Mesenchymal stem cell (in vitro differentiated cells and primary cell): ENCODE results near the gene PPP1R12B.

Experiments used
- DNase-seq: peaks from one replicate; pipeline ENCODE4 v3.0.0-alpha.2; 2013
- H2AFZ ChIP-seq: one replicate; pipeline ENCODE4 v1.6.1; 2013; ENCODE audit warnings: low read depth, mild to moderate bottlenecking, control low read depth, inconsistent platforms, low read length, moderate library complexity
- H2AK5ac ChIP-seq: 2 replicates; pipeline ENCODE4 v1.6.1; 2013; ENCODE audit warnings: low read length, moderate library complexity, mild to moderate bottlenecking, inconsistent platforms; ENCODE audit not compliant: severe bottlenecking
- H2BK120ac ChIP-seq: one replicate; pipeline ENCODE4 v1.6.1; 2013; ENCODE audit warnings: low read depth, mild to moderate bottlenecking, inconsistent platforms, low read length, moderate library complexity
- H2BK12ac ChIP-seq, 2 experiments: one replicate each; pipeline ENCODE4 v1.6.1; 2013; ENCODE audit warnings: inconsistent platforms in 2 of 2, low read length in 2 of 2, mild to moderate bottlenecking in 2 of 2, moderate library complexity in 2 of 2, control low read depth in 1 of 2
- H2BK15ac ChIP-seq: one replicate; pipeline ENCODE4 v1.6.1; 2013; ENCODE audit warnings: mild to moderate bottlenecking, low read depth, inconsistent platforms; ENCODE audit not compliant: poor library complexity, severe bottlenecking
- H2BK5ac ChIP-seq: 2 replicates; pipeline ENCODE4 v1.6.1; 2013; ENCODE audit warnings: low read depth, mild to moderate bottlenecking, low read length, control low read depth, inconsistent platforms; ENCODE audit not compliant: poor library complexity, severe bottlenecking
- H3K14ac ChIP-seq, 2 experiments: one replicate each; pipeline ENCODE4 v1.6.1; 2013; ENCODE audit warnings: inconsistent platforms in 2 of 2, low read length in 2 of 2, control low read depth in 1 of 2, mild to moderate bottlenecking in 1 of 2, moderate library complexity in 1 of 2
- H3K18ac ChIP-seq, 2 experiments: one replicate each; pipeline ENCODE4 v1.6.1; 2013; ENCODE audit warnings: inconsistent platforms in 2 of 2, low read length in 2 of 2, control low read depth in 1 of 2, low read depth in 1 of 2, mild to moderate bottlenecking in 1 of 2
- H3K23ac ChIP-seq, 2 experiments: one replicate each; pipeline ENCODE4 v1.6.1; 2013; ENCODE audit warnings: inconsistent platforms in 2 of 2, low read length in 2 of 2, mild to moderate bottlenecking in 2 of 2, moderate library complexity in 2 of 2, control low read depth in 1 of 2
- H3K27ac ChIP-seq: 2 replicates; pipeline ENCODE4 v1.5.1; 2013; ENCODE audit warnings: mild to moderate bottlenecking, moderate library complexity, low read length, control low read depth, inconsistent platforms; ENCODE audit not compliant: poor library complexity, severe bottlenecking
- H3K27me3 ChIP-seq, 2 experiments: 2 replicates each; pipeline versions ENCODE4 v1.6.1 to v1.7.0; 2013; ENCODE audit warnings: low read length in 2 of 2, mild to moderate bottlenecking in 2 of 2, moderate library complexity in 2 of 2, control low read depth in 1 of 2, inconsistent platforms in 1 of 2; ENCODE audit not compliant: control insufficient read depth in 1 of 2, insufficient read depth in 1 of 2
- H3K36me3 ChIP-seq, 2 experiments: 2 replicates each; pipeline versions ENCODE4 v1.6.1 to v1.7.0; 2013; ENCODE audit warnings: low read length in 2 of 2, control low read depth in 1 of 2, inconsistent platforms in 1 of 2, low read depth in 1 of 2, mild to moderate bottlenecking in 1 of 2; ENCODE audit not compliant: insufficient read depth in 2 of 2, control insufficient read depth in 1 of 2
- H3K4ac ChIP-seq, 2 experiments: one replicate each; pipeline ENCODE4 v1.6.1; 2013; ENCODE audit warnings: inconsistent platforms in 2 of 2, low read length in 2 of 2, mild to moderate bottlenecking in 2 of 2, moderate library complexity in 2 of 2, control low read depth in 1 of 2, low read depth in 1 of 2
- H3K4me1 ChIP-seq: 2 replicates; pipeline ENCODE4 v1.6.1; 2013; ENCODE audit warnings: low read depth, low read length, control low read depth; ENCODE audit not compliant: control insufficient read depth, insufficient read depth
- H3K4me2 ChIP-seq: 2 replicates; pipeline ENCODE4 v1.6.1; 2013; ENCODE audit warnings: low read length, mild to moderate bottlenecking, inconsistent platforms; ENCODE audit not compliant: poor library complexity, severe bottlenecking
- H3K4me3 ChIP-seq, 2 experiments: 2 replicates each; pipeline versions ENCODE4 v1.5.1 to v1.7.0; 2013; ENCODE audit warnings: low read length in 2 of 2, mild to moderate bottlenecking in 2 of 2, control low read depth in 1 of 2, low read depth in 1 of 2; ENCODE audit not compliant: insufficient read depth in 1 of 2
- H3K79me1 ChIP-seq: replicated peaks from 2 replicates; pipeline ENCODE4 v1.6.1; 2013; ENCODE audit warnings: mild to moderate bottlenecking, control low read depth, low read length, inconsistent platforms; ENCODE audit not compliant: poor library complexity, severe bottlenecking
- H3K9ac ChIP-seq: 2 replicates; pipeline ENCODE4 v1.7.0; 2013; ENCODE audit warnings: mild to moderate bottlenecking, low read length, moderate library complexity
- H3K9me3 ChIP-seq: 2 replicates; pipeline ENCODE4 v1.7.0; 2013; ENCODE audit warnings: mild to moderate bottlenecking, low read length; ENCODE audit not compliant: control insufficient read depth
- H4K8ac ChIP-seq: one replicate; pipeline ENCODE4 v1.6.1; 2013; ENCODE audit warnings: inconsistent platforms, mild to moderate bottlenecking, low read length, moderate library complexity
- H4K91ac ChIP-seq: one replicate; pipeline ENCODE4 v1.6.1; 2013; ENCODE audit warnings: mild to moderate bottlenecking, low read length, inconsistent platforms
- WGBS: methylation state at CpG from one replicate; pipeline ENCODE4 v1.1.7; 2013; ENCODE audit warnings: mixed read lengths; 5-methylcytosine and 5-hydroxymethylcytosine counted together

The PPP1R12B gene

DNA sequence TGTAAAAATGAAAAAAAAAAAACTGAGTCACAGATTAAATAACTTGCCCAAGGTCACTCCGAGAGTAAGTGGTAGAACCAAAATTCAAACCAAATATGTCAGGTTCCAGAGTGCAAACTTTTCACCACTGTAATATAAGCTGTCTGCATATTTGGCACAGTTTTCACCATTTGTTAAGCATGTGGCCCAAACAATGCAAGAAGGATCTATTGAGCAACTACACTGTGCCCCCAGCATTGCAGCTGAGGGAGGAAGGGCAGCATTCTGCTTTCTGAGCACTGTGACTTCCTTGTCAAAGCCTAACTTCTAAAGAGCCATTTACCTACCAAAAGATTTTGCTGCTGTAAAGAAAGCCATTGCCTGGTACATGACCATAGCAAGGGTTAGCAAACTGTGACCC, 228.3 kb downstream of the PPP1R12B start:
- no peak overlapping the region for H2BK5ac ChIP-seq
- H3K27ac ChIP-seq = peak overlapping the region; percentile 15
- H2BK120ac ChIP-seq = no peak overlapping the region
- no peak overlapping the region for H2BK15ac ChIP-seq
- no peak overlapping the region for H3K14ac ChIP-seq
- H2AK5ac ChIP-seq = no peak overlapping the region
- 93% methylated on average over 1 of the region's 1 CpG for WGBS
- no peak overlapping the region for H2BK12ac ChIP-seq
- peak overlapping the region in 1 of 2 experiments; percentile 24 for H3K4me3 ChIP-seq
- H2AFZ ChIP-seq = no peak overlapping the region
- no peak overlapping the region for H3K4me2 ChIP-seq
- H3K23ac ChIP-seq = no peak overlapping the region
- no peak overlapping the region for H3K4ac ChIP-seq
- DNase-seq = no peak
- H3K18ac ChIP-seq = peak overlapping the region in 1 of 2 experiments; percentile 28
- no peak overlapping the region for H4K91ac ChIP-seq
- H3K9me3 ChIP-seq = no peaks in the 10 kb centered on the region
- H3K36me3 ChIP-seq = peaks cover 0 to 20% of the 10 kb centered on the region in 2 experiments
- peaks cover 2% of the 10 kb centered on the region for H3K4me1 ChIP-seq
- H4K8ac ChIP-seq = no peak overlapping the region
- no peaks in the 10 kb centered on the region for H3K79me1 ChIP-seq
- H3K27me3 ChIP-seq = no peaks in the 10 kb centered on the region
- peak overlapping the region; percentile 52 for H3K9ac ChIP-seq

DNA sequence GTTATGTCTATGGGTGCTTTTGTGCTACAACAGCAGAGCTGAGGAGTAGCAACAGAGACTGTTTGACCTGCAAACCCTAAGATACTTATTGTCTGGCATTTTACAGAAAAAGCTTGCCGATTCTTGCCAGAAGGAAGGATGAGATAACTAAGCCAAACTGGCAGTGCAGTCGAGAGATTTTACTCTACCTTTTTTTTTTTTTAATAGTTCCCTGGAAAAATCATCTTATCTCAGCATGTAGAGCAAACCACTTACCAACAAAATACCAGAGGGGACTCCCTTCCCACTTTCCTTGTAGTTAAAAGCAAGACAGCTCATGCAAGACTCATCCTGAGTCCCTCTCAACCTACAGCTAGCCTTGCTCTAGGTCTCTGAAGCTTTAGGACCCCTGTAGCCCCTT, 228.9 kb downstream of the PPP1R12B start:
- Histone ChIP-seq H2BK5ac (no peak overlapping the region), H3K79me1 (no peaks in the 10 kb centered on the region), H3K4me1 (peaks cover 2% of the 10 kb centered on the region), H2BK120ac (no peak overlapping the region), H3K4me3 (peak overlapping the region in 1 of 2 experiments; percentile 24), H4K8ac (no peak overlapping the region), H3K27me3 (no peaks in the 10 kb centered on the region), H2BK15ac (no peak overlapping the region), H3K9ac (peak overlapping the region; percentile 52), H3K9me3 (no peaks in the 10 kb centered on the region), H2AK5ac (no peak overlapping the region), H2AFZ (no peak overlapping the region), H4K91ac (no peak overlapping the region), H3K4ac (no peak overlapping the region), H3K36me3 (peaks cover 0 to 22% of the 10 kb centered on the region in 2 experiments), H3K4me2 (no peak overlapping the region), H2BK12ac (peak overlapping the region; percentile 47 to 49), H3K18ac (peak overlapping the region in 1 of 2 experiments; percentile 52), H3K14ac (no peak overlapping the region), H3K23ac (no peak overlapping the region), H3K27ac (peak overlapping the region; percentile 18)
- peak; percentile 55 for DNase-seq
- 53% methylated on average over 2 of the region's 2 CpGs for WGBS

- peak; percentile 65 for DNase-seq
- no peaks in the 10 kb centered on the region for H3K9me3 ChIP-seq
- 20% methylated on average over 4 of the region's 4 CpGs for WGBS
- peaks cover 0 to 18% of the 10 kb centered on the region in 2 experiments for H3K36me3 ChIP-seq
- no peak overlapping the region for H4K91ac ChIP-seq
- no peak overlapping the region for H2BK15ac ChIP-seq
- no peaks in the 10 kb centered on the region for H3K27me3 ChIP-seq
- no peak overlapping the region for H2BK12ac ChIP-seq
- no peak overlapping the region for H2AK5ac ChIP-seq
- peak overlapping the region; percentile 14 for H3K9ac ChIP-seq
- no peak overlapping the region for H2AFZ ChIP-seq
- no peak overlapping the region for H3K4ac ChIP-seq
- no peak overlapping the region for H3K4me2 ChIP-seq
- no peak overlapping the region for H2BK120ac ChIP-seq
- no peaks in the 10 kb centered on the region for H3K79me1 ChIP-seq
- no peak overlapping the region for H2BK5ac ChIP-seq
- H3K27ac ChIP-seq = no peak overlapping the region
- H3K4me1 ChIP-seq = peaks cover 2% of the 10 kb centered on the region
- H3K18ac ChIP-seq = no peak overlapping the region
- no peak overlapping the region for H4K8ac ChIP-seq
- no peak overlapping the region for H3K14ac ChIP-seq
- H3K4me3 ChIP-seq = no peak overlapping the region
- H3K23ac ChIP-seq = no peak overlapping the region
Observed at GRCh38 chr1:202578001-202578504, 229.6 kb downstream of the PPP1R12B start.

- peak; percentile 54 for DNase-seq
- H4K91ac ChIP-seq = no peak overlapping the region
- no peak overlapping the region for H3K4me3 ChIP-seq
- H3K27me3 ChIP-seq = no peaks in the 10 kb centered on the region
- H2AK5ac ChIP-seq = no peak overlapping the region
- H2BK120ac ChIP-seq = no peak overlapping the region
- H3K18ac ChIP-seq = no peak overlapping the region
- no peak overlapping the region for H3K4me2 ChIP-seq
- H3K9ac ChIP-seq = peak overlapping the region; percentile 14
- no peak overlapping the region for H2BK12ac ChIP-seq
- 50% methylated on average over 5 of the region's 6 CpGs for WGBS
- H2BK15ac ChIP-seq = no peak overlapping the region
- H4K8ac ChIP-seq = no peak overlapping the region
- H3K23ac ChIP-seq = no peak overlapping the region
- H3K9me3 ChIP-seq = no peaks in the 10 kb centered on the region
- no peak overlapping the region for H3K27ac ChIP-seq
- H3K79me1 ChIP-seq = no peaks in the 10 kb centered on the region
- H2BK5ac ChIP-seq = no peak overlapping the region
- no peak overlapping the region for H3K4ac ChIP-seq
- H3K36me3 ChIP-seq = peaks cover 0 to 21% of the 10 kb centered on the region in 2 experiments
- H2AFZ ChIP-seq = no peak overlapping the region
- H3K14ac ChIP-seq = no peak overlapping the region
- H3K4me1 ChIP-seq = peaks cover 2% of the 10 kb centered on the region
Observed at GRCh38 chr1:202578565-202578964, 230.1 kb downstream of the PPP1R12B start.
